H1 (cell line): Measurements from ENCODE around the gene SH2D7. TPM values are rescaled to one million over a fixed set of nuclear protein-coding genes. Genes with fewer than 3 reads are reported as not detected.

ENCODE experiments used
- JUND ChIP-seq: IDR thresholded peaks from 2 replicates; pipeline ENCODE4 v1.6.1; 2011; ENCODE audit warnings: mild to moderate bottlenecking, improper control_type of control experiment, low read length
- PHF8 ChIP-seq: fragments of 200-600 bp; sonication (generic); conservative IDR thresholded peaks from 2 replicates; pipeline ENCODE4 v1.7.1; 2012; ENCODE audit warnings: low read depth, mild to moderate bottlenecking, inconsistent platforms, low read length, moderate library complexity
- TAF1 ChIP-seq: IDR thresholded peaks from 2 replicates; pipeline ENCODE4 v1.6.1; 2011; ENCODE audit warnings: mild to moderate bottlenecking, low read depth, low read length
- polyA plus RNA-seq, 7 experiments: library from polyadenylated mRNA; depleted of rRNA in 3 of 7; stranded (reverse) in 5 of 7; unstranded in 2 of 7; fragments of >200 nt in 5 of 7; fragments of 200-250 nt in 2 of 7; gene quantifications; 1 replicate in 5 of 7; 2 replicates in 1 of 7; 4 replicates in 1 of 7; pipeline versions ENCODE4 v1.2.1 to v1.2.3, GENCODE V29; 2011 to 2013; ENCODE audit warnings: missing spikeins in 2 of 7, mixed read lengths in 2 of 7
- total RNA-seq: library from RNA; stranded (reverse); fragmentation: NEBNext Ultra II Directional; extraction: Animal tissue kit (Norgen Biotek cat#: 25700); gene quantifications from 2 replicates; pipeline ENCODE4 v1.2.1, GENCODE V29; 2021
- TF ChIP-seq, protein P1 (sequence below): IDR thresholded peaks from 2 replicates; pipeline ENCODE4 v1.6.1; 2011; ENCODE audit warnings: low read depth, mild to moderate bottlenecking, low read length; ENCODE audit not compliant: insufficient read depth

SH2D7 gene
- total and polyA plus RNA-seq, 2 of the 8 experiments (the other 6 are each of a cell fraction or from before 2014, with no cell fraction given): not detected

- TF ChIP-seq PHF8: no peak
- no peak for TF ChIP-seq TAF1
- no peak for TF ChIP-seq JUND
- TF ChIP-seq, protein P1, sequence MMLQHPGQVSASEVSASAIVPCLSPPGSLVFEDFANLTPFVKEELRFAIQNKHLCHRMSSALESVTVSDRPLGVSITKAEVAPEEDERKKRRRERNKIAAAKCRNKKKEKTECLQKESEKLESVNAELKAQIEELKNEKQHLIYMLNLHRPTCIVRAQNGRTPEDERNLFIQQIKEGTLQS: no peak
- TF ChIP-seq, all 59 proteins: peak for 0
Observed at GRCh38 chr15:78069462-78070029, 22.8 kb upstream of the SH2D7 start (continued).
